ENCODE results near the gene COL4A3.

The COL4A3 gene

DNA sequence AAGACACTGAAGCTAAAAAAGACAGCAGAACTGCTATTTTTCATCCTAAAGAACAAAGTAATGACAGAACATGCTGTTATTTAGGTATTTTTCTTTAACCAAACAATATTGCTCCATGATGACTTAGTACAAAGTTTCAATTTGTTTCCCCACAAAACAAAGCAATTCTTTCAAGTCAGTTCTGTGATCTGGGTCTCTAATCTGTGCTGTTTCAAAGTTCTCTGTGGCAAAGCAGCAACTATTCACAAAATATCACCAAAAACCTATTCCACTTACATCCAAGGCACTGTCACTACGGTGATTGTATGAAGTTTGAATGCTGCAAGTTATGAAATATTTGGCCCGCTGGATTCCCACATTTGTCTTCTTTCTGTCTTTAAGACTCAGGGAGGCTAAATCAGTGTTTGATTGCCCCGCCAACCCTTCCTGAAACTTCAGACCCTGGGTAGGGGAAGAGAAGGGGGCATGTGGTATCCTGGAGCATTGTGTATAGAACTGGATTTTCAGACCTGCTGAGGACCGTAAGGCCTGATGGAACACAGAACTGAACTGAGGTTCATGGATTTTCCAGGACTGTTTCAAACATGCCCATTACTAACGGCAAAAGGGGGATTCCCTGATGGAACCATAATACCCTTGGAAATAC lies 147.6 kb downstream of the COL4A3 start:
- TF ChIP-seq, protein P1, sequence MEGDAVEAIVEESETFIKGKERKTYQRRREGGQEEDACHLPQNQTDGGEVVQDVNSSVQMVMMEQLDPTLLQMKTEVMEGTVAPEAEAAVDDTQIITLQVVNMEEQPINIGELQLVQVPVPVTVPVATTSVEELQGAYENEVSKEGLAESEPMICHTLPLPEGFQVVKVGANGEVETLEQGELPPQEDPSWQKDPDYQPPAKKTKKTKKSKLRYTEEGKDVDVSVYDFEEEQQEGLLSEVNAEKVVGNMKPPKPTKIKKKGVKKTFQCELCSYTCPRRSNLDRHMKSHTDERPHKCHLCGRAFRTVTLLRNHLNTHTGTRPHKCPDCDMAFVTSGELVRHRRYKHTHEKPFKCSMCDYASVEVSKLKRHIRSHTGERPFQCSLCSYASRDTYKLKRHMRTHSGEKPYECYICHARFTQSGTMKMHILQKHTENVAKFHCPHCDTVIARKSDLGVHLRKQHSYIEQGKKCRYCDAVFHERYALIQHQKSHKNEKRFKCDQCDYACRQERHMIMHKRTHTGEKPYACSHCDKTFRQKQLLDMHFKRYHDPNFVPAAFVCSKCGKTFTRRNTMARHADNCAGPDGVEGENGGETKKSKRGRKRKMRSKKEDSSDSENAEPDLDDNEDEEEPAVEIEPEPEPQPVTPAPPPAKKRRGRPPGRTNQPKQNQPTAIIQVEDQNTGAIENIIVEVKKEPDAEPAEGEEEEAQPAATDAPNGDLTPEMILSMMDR (IDR thresholded peaks at IDR 0.05; ENCODE audit: low read depth, low read length) = no peak
- H3K4me3 ChIP-seq (replicated peaks in 1 of 2; ENCODE audit: low read depth in 2 of 2, low read length in 2 of 2) = no peak overlapping the region
- DNase-seq (ENCODE audit: low read depth in 2 of 2) = no peak

DNA sequence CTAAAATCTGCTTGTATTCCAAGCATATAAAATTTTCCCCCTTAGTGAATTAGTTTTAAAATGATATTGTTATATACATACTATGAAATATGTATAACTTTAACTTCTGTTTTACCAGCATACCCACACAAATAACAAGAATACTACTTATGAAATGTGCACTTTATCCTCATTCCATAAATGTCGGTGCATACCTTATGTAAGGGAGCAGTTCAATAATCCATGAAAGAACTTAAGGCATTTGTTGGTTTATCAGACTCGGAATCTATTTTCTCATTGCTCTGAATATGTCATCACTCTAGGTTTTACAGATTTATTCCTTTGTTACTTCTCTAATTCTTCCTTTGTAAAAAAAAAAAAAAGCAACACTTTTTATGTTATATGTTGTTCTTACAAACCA lies 148.2 kb downstream of the COL4A3 start:
- DNase-seq (ENCODE audit: low read depth in 2 of 2) = no peak
- H3K4me3 ChIP-seq (replicated peaks in 1 of 2; ENCODE audit: low read depth in 2 of 2, low read length in 2 of 2) = no peak overlapping the region
- TF ChIP-seq, protein P1 (IDR thresholded peaks at IDR 0.05; ENCODE audit: low read depth, low read length) = no peak

DNA sequence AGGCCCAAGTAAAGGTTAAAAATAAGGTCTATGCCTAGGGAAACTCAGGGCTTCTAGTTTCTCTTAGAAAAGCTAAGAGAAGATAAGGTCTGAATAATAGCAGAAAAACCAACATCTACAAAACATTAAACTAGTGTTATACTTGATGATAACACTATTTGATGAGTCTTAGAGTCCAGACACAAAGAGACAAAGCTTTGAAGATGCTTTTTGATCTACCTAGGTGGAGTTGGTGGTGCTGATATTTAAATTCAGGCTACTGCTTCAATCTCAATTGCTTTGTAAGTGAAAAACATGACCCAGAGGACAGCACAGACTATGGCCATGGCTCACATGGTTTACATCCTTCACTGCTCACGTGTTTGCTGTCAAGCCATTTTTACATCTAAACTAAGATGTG lies 148.9 kb downstream of the COL4A3 start:
- DNase-seq (ENCODE audit: low read depth in 2 of 2) = no peak
- no peak overlapping the region for H3K4me3 ChIP-seq (replicated peaks in 1 of 2; ENCODE audit: low read depth in 2 of 2, low read length in 2 of 2)
- TF ChIP-seq, protein P1 (IDR thresholded peaks at IDR 0.05; ENCODE audit: low read depth, low read length) = no peak

DNA sequence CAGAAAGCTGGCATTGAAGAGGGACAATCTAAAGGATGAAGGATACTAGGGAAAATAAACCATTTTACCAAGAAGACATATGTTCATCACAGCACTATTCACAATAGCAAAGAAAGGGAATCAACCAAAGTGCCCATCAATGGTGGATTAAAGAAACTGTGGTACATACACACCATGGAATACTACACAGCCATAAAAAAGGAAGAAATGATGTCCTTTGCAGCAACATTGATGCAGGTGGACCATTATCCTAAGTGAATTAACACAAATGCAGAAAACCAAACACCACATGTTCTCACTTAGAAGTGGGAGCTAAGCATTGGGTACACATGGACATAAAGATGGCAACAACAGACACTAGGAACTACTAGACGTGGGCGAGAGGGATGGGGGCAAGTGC lies 153.4 kb downstream of the COL4A3 start:
- H3K4me3 ChIP-seq (replicated peaks in 1 of 2; ENCODE audit: low read depth in 2 of 2, low read length in 2 of 2) = no peak overlapping the region
- DNase-seq (ENCODE audit: low read depth in 2 of 2) = no peak
- TF ChIP-seq, protein P1 (IDR thresholded peaks at IDR 0.05; ENCODE audit: low read depth, low read length) = no peak

DNA sequence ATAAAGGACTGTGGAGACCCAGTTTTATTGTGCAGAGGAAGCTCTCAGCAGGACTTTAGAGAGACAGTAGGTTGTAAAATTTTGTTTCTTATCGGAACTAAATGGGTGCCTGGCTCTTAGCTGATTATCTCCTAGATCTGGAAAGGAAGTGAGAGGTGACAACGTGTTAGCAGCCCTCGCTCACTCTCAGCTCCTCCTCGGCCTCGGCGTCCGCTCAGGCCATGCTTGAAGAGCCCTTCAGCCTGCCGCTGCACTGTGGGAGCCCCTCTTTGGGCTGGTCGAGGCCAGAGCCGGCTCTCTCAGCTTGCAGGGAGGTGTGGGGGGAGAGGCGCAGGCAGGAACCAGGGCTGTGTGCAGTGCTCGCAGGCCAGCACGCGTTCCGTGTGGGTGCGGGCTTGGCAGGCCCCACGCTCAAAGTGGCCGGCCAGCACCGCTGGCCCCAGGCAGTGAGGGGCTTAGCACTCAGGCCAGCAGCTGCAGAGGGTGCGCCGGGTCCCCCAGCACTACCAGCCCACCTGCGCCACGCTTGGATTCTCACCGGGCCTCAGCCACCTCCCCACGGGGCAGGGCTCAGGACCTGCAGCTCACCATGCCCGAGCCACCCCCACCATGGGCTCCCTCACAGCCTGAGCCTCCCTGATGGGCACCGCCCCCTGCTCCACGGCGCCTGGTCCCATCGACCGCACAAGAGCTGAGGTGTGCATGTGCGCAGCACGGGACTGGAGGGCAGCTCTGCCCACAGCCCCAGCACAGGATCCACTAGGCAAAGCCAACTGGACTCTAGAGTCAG lies 156.1 kb downstream of the COL4A3 start:
- no peak overlapping the region for H3K4me3 ChIP-seq (replicated peaks in 1 of 2; ENCODE audit: low read depth in 2 of 2, low read length in 2 of 2)
- no peak for DNase-seq (ENCODE audit: low read depth in 2 of 2)
- TF ChIP-seq, protein P1 (IDR thresholded peaks at IDR 0.05; ENCODE audit: low read depth, low read length) = no peak

DNA sequence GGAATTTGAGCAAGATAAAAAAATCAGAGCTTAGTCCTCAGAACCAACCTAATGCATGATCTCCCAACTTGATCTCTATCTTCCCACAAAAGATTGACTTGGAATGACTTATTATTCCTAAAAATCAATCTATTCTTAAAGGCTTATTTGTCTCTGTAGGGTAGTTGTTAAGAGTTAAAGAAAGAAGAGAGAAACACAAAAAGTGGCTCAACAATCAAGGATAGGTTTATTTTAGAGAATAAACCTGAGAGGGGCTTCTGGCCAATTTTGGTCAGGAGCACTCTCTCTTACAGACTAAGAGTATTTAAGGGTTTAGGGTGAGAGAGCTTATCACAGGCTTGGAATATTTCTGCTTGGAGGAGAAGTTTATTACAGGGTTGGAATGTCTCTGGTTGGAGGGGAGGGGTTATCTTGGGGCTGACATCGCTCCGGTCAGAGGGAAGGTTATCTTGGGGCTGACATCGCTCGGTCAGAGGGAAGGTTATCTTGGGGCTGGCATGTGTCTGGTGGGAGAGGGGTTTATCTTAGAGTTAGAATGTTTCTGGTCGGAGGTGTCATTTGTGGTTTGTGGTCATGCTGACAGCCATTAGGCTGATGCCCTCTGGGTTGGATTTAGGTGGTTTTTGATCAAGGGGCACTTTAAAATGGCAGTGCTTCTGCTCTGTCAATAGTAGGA lies 158.2 kb downstream of the COL4A3 start:
- TF ChIP-seq, protein P1 (IDR thresholded peaks at IDR 0.05; ENCODE audit: low read depth, low read length) = no peak
- no peak for DNase-seq (ENCODE audit: low read depth in 2 of 2)
- no peak overlapping the region for H3K4me3 ChIP-seq (replicated peaks in 1 of 2; ENCODE audit: low read depth in 2 of 2, low read length in 2 of 2)
